GM12874 (cell line): ENCODE results near the gene RFXAP.

ENCODE experiments used
- CTCF ChIP-seq: IDR thresholded peaks from 2 replicates; pipeline ENCODE4 v1.5.1; 2011; ENCODE audit warnings: low read depth, mild to moderate bottlenecking, control low read depth, low read length, moderate library complexity; ENCODE audit not compliant: insufficient read depth

The RFXAP gene

GRCh38 chr13:36819739-36820090, 693 bp downstream of the RFXAP start:
- no peak for TF ChIP-seq CTCF

- TF ChIP-seq CTCF, result no peak
These were observed 1.2 kb downstream of the RFXAP start for GRCh38 chr13:36820222-36820621.

- no peak for TF ChIP-seq CTCF
These were observed 3.8 kb downstream of the RFXAP start for GRCh38 chr13:36822785-36823184.

- TF ChIP-seq CTCF, result no peak
These were observed 10.7 kb downstream of the RFXAP start for GRCh38 chr13:36829753-36830152.

GRCh38 chr13:36831291-36831690, 12.3 kb downstream of the RFXAP start:
- TF ChIP-seq CTCF, result no peak

- no peak for TF ChIP-seq CTCF
These were observed 15.3 kb downstream of the RFXAP start for GRCh38 chr13:36834299-36834698.

- no peak for TF ChIP-seq CTCF
These were observed 18.5 kb downstream of the RFXAP start for GRCh38 chr13:36837354-36838092.
